PC-9 (cell line): ENCODE data around the gene IQGAP1. TPM values are rescaled to one million over a fixed set of nuclear protein-coding genes. Genes with fewer than 3 reads are reported as not detected.

Source experiments
- BruUV-seq: library from RNA; stranded (reverse); fragments of 400-500 nt; replicated peaks from 2 replicates; lab custom pipeline; 2021; lab: Mats Ljungman, UMichigan
- CTCF ChIA-PET: fragments of 300-600 bp; sonication (Branson Sonifier 250); formaldehyde crosslinking; loops from one replicate; lab custom pipeline; 2022; ENCODE audit warnings: antibody characterized with exemption; lab: Charles Lee
- POLR2A ChIA-PET: fragments of 300-600 bp; sonication (Branson Sonifier 250); formaldehyde crosslinking; loops from one replicate; lab custom pipeline; 2022; ENCODE audit warnings: antibody characterized with exemption; ENCODE audit not compliant: unreplicated experiment; lab: Charles Lee
- DNase-seq, 2 experiments: peaks; one replicate each; pipeline versions ENCODE4 v3.0.0 to v3.0.0-alpha.2; 2015 to 2022; ENCODE audit warnings: mixed read lengths in 1 of 2
- H2AFZ ChIP-seq: fragments of 200-600 bp; sonication (generic); 2 replicates; pipeline ENCODE4 v1.8.1; 2017; ENCODE audit warnings: antibody characterized with exemption
- H3F3A ChIP-seq: fragments of 200-600 bp; sonication (generic); 2 replicates; pipeline ENCODE4 v1.8.1; 2017; ENCODE audit warnings: antibody characterized with exemption, mild to moderate bottlenecking, low read depth; ENCODE audit not compliant: insufficient read depth
- H3K27ac ChIP-seq: fragments of 200-600 bp; sonication (generic); 2 replicates; pipeline ENCODE4 v1.6.1; 2016; ENCODE audit warnings: mixed run types
- H3K27me3 ChIP-seq: fragments of 200-600 bp; sonication (generic); 2 replicates; pipeline ENCODE4 v1.6.1; 2016; ENCODE audit warnings: low read depth, mixed run types; ENCODE audit not compliant: insufficient read depth
- H3K36me3 ChIP-seq: fragments of 200-600 bp; sonication (generic); 2 replicates; pipeline ENCODE4 v1.6.1; 2016; ENCODE audit warnings: low read depth, mixed run types
- H3K4me1 ChIP-seq: fragments of 200-600 bp; sonication (generic); replicated peaks from 2 replicates; pipeline ENCODE4 v1.6.1; 2016; ENCODE audit warnings: mixed run types; ENCODE audit not compliant: insufficient read depth
- H3K4me2 ChIP-seq: fragments of 200-600 bp; sonication (generic); 2 replicates; pipeline ENCODE4 v1.6.1; 2017; ENCODE audit warnings: mixed run types
- H3K4me3 ChIP-seq: fragments of 200-600 bp; sonication (generic); 2 replicates; pipeline ENCODE4 v1.6.1; 2016; ENCODE audit warnings: mixed run types
- H3K79me2 ChIP-seq: fragments of 200-600 bp; sonication (generic); 2 replicates; pipeline ENCODE4 v1.6.1; 2017; ENCODE audit warnings: low read depth, mixed run types
- H3K9me2 ChIP-seq: fragments of 200-600 bp; sonication (generic); 2 replicates; pipeline ENCODE4 v1.8.1; 2017; ENCODE audit warnings: mild to moderate bottlenecking; ENCODE audit not compliant: insufficient read depth
- H3K9me3 ChIP-seq: fragments of 200-600 bp; sonication (generic); 2 replicates; pipeline ENCODE4 v1.8.1; 2016; ENCODE audit warnings: low read depth; ENCODE audit not compliant: insufficient read depth
- H4K20me1 ChIP-seq: fragments of 200-600 bp; sonication (generic); 2 replicates; pipeline ENCODE4 v1.8.1; 2017; ENCODE audit not compliant: insufficient read depth
- EZH2 ChIP-seq: fragments of 200-600 bp; sonication (generic); IDR thresholded peaks from 2 replicates; pipeline ENCODE4 v1.8.0; 2017; ENCODE audit warnings: antibody characterized with exemption, low read depth
- intact Hi-C: fragments of 100-400 bp; cut with micrococcal nuclease; formaldehyde crosslinking; loops from one replicate; pipeline ENCODE4 v1.10.0; 2022; ENCODE audit not compliant: unreplicated experiment
- total RNA-seq: library from RNA; stranded (reverse); gene quantifications from 2 replicates; pipeline ENCODE4 v1.2.3, GENCODE V29; 2021
- TF ChIP-seq, protein P1 (sequence below): fragments of 200-600 bp; sonication (generic); conservative IDR thresholded peaks from 2 replicates; pipeline ENCODE4 v1.6.1; 2017; ENCODE audit warnings: mixed run types, antibody characterized with exemption, mild to moderate bottlenecking, moderate library complexity

The IQGAP1 gene
- total RNA-seq, 1 experiment from 2014 or later, result 164 TPM

DNA sequence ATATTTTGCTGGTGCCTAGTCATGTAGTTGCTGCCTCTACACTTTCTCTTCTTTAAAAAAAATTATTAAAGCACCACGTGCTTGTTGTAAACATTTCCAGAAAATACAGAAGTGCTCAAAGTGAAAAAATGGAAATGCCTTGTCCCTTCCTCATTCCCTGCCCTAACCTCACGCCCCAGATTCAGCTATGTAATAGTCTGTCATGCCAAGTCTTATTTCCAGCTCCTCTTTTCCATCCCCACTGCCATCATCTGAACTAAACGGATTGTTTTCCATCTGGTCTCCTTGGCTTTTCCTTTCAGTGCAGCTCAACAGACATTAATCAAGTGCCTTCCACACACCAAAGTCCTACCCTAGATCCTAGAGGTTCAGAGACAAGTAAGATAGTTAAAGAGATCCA lies 20.5 kb upstream of the IQGAP1 start:
- Histone ChIP-seq H3K27ac (no peak overlapping the region), H3K4me3 (no peak overlapping the region), H3K27me3 (no peaks in the 10 kb centered on the region), H3K9me2 (no peaks in the 10 kb centered on the region), H3F3A (peaks cover 26% of the 10 kb centered on the region), H2AFZ (no peak overlapping the region), H3K4me2 (no peak overlapping the region), H4K20me1 (no peaks in the 10 kb centered on the region), H3K36me3 (no peaks in the 10 kb centered on the region), H3K9me3 (no peaks in the 10 kb centered on the region), H3K4me1 (peaks cover 27% of the 10 kb centered on the region), H3K79me2 (no peaks in the 10 kb centered on the region)
- TF ChIP-seq, protein P1, sequence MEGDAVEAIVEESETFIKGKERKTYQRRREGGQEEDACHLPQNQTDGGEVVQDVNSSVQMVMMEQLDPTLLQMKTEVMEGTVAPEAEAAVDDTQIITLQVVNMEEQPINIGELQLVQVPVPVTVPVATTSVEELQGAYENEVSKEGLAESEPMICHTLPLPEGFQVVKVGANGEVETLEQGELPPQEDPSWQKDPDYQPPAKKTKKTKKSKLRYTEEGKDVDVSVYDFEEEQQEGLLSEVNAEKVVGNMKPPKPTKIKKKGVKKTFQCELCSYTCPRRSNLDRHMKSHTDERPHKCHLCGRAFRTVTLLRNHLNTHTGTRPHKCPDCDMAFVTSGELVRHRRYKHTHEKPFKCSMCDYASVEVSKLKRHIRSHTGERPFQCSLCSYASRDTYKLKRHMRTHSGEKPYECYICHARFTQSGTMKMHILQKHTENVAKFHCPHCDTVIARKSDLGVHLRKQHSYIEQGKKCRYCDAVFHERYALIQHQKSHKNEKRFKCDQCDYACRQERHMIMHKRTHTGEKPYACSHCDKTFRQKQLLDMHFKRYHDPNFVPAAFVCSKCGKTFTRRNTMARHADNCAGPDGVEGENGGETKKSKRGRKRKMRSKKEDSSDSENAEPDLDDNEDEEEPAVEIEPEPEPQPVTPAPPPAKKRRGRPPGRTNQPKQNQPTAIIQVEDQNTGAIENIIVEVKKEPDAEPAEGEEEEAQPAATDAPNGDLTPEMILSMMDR, result no peak
- ChIA-PET POLR2A (interaction anchor here (0.5 to 0.7 kb wide), 2 partner anchors 21 to 170 kb away, joined by 4 read pairs; no protein-coding TSS in a partner anchor), CTCF (no interaction called here)
- intact Hi-C loops, result no loop called here
- BruUV-seq, result no TSS peak
- DNase-seq, result no peak

DNA sequence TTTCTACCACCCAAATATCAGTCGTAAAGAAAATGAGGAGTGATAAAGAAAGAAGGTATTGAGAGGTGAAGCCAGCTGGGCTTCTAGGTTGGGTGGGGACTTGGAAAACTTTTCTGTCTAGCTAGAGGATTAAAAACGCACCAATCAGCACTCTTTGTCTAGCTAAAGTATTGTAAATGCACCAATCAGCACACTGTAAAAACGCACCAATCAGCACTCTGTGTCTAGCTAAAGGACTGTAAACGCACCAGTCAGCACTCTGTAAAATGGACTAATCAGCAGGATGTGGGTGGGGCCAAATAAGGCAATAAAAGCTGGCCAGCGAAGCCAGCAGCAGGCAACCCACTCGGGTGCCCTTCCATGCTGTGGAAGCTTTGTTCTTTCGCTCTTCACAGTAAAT lies 13.0 kb upstream of the IQGAP1 start:
- Histone ChIP-seq H4K20me1 (no peaks in the 10 kb centered on the region), H3K79me2 (no peaks in the 10 kb centered on the region), H3F3A (no peaks in the 10 kb centered on the region), H3K36me3 (no peaks in the 10 kb centered on the region), H3K4me3 (no peak overlapping the region), H3K4me2 (no peak overlapping the region), H3K27me3 (no peaks in the 10 kb centered on the region), H2AFZ (no peak overlapping the region), H3K9me2 (no peaks in the 10 kb centered on the region), H3K27ac (no peak overlapping the region), H3K9me3 (peaks cover 11% of the 10 kb centered on the region; the same call in 1 of the 2 replicates), H3K4me1 (no peaks in the 10 kb centered on the region)
- ChIA-PET POLR2A (no interaction called here), CTCF (interaction anchor here (0.6 kb wide), 1 partner anchor 55 kb away, joined by 3 read pairs; no protein-coding TSS in a partner anchor)
- TF ChIP-seq, protein P1, result no peak
- TF ChIP-seq EZH2, result no peak
- no TSS peak for BruUV-seq
- intact Hi-C loops, result no loop called here
- no peak for DNase-seq

DNA sequence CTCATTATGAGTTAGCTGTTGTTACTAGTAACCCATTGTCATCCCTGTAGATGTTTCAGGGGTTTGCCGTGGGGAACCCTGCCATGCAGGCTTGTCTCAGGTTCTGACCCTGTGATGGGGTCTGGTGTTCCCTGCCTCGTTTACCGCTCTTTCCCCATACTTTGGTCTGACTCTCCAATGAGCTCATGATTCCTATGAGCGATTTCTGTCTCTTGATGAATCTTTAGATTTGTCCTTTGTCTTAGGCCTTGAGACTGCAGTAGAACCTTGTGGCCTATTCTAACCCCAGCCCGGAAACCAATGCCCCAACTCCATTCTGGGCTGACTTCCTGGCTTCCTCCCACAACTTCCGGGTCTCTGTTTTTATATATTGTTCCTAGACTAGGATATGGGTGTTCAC lies 11.3 kb upstream of the IQGAP1 start:
- H3K9me3 ChIP-seq, result peaks cover 11% of the 10 kb centered on the region; the same call in 1 of the 2 replicates
- DNase-seq, result no peak
- intact Hi-C loops, result no loop called here
- H3K27me3 ChIP-seq, result no peaks in the 10 kb centered on the region
- H3K79me2 ChIP-seq, result no peaks in the 10 kb centered on the region
- TF ChIP-seq, protein P1, result no peak
- no peak for TF ChIP-seq EZH2
- CTCF ChIA-PET, result no interaction called here
- no peak overlapping the region for H2AFZ ChIP-seq
- no peak overlapping the region for H3K4me2 ChIP-seq
- no peak overlapping the region for H3K4me3 ChIP-seq
- no peaks in the 10 kb centered on the region for H3F3A ChIP-seq
- no peak overlapping the region for H3K27ac ChIP-seq
- H4K20me1 ChIP-seq, result no peaks in the 10 kb centered on the region
- BruUV-seq, result no TSS peak
- no peaks in the 10 kb centered on the region for H3K4me1 ChIP-seq
- POLR2A ChIA-PET, result no interaction called here
- H3K36me3 ChIP-seq, result no peaks in the 10 kb centered on the region
- H3K9me2 ChIP-seq, result no peaks in the 10 kb centered on the region
